Neural crest cell (in vitro differentiated cells): ENCODE data around the gene PLBD2. TPM values are rescaled to one million over a fixed set of nuclear protein-coding genes. Genes with fewer than 3 reads are reported as not detected.

Experiments
- DNase-seq: peaks from one replicate; pipeline ENCODE4 v3.0.0; 2021; ENCODE audit warnings: low read depth, mixed read lengths, low spot score
- H3K27ac Mint-ChIP-seq: one replicate; pipeline ENCODE4 v1.8.0; 2021; ENCODE audit warnings: mild to moderate bottlenecking, mixed read lengths; ENCODE audit not compliant: unreplicated experiment
- H3K27me3 Mint-ChIP-seq: 2 replicates; pipeline ENCODE4 v1.8.0; 2021; ENCODE audit warnings: low read depth, mild to moderate bottlenecking, mixed read lengths
- H3K36me3 Mint-ChIP-seq: 2 replicates; pipeline ENCODE4 v1.8.0; 2021; ENCODE audit warnings: low read depth, mild to moderate bottlenecking, mixed read lengths
- H3K4me1 Mint-ChIP-seq: 2 replicates; pipeline ENCODE4 v1.8.0; 2021; ENCODE audit warnings: mixed read lengths
- H3K4me3 Mint-ChIP-seq: one replicate; pipeline ENCODE4 v1.8.0; 2021; ENCODE audit warnings: mild to moderate bottlenecking, mixed read lengths
- H3K9me3 Mint-ChIP-seq: 2 replicates; pipeline ENCODE4 v1.8.0; 2021; ENCODE audit warnings: mixed read lengths
- CTCF ChIP-seq: fragments of 200-600 bp; sonication (generic); conservative IDR thresholded peaks from 2 replicates; pipeline ENCODE4 v1.5.0; 2021; ENCODE audit warnings: antibody characterized with exemption, mild to moderate bottlenecking
- total RNA-seq: library from RNA; stranded (reverse); gene quantifications from 2 replicates; pipeline ENCODE4 v1.2.1, GENCODE V29; 2021

The PLBD2 gene
- total RNA-seq, 1 donor from 2014 or later, result 36.6 TPM

- TF ChIP-seq CTCF, result no peak
- Mint-ChIP-seq H3K27me3 (peaks cover 30% of the 10 kb centered on the region), H3K27ac (no peak overlapping the region), H3K9me3 (no peaks in the 10 kb centered on the region), H3K36me3 (no peaks in the 10 kb centered on the region), H3K4me1 (peaks cover 2% of the 10 kb centered on the region), H3K4me3 (no peak overlapping the region)
- DNase-seq, result no peak
These were observed 18.8 kb upstream of the PLBD2 start for GRCh38 chr12:113339540-113339939.

DNA sequence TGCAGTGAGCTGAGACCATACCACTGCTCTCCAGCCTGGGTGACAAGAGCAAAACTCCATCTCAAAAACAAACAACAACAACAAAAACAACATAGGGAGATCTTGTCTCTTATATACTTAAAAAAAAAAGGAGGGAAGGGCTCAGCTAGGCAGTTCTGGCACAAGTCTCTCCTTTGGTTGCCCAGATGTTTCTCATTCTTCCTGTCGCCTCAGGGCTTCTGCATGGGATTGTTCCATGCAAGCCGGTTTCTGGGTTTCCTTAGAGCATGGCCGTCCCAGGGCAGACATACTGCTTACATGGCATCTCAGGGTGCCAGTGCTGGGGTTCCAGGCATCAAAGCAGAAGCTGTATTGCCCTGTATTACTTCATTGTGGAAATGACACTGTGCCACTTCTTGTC lies 18.3 kb upstream of the PLBD2 start:
- H3K4me1 Mint-ChIP-seq, result no peaks in the 10 kb centered on the region
- peaks cover 27% of the 10 kb centered on the region for H3K27me3 Mint-ChIP-seq
- TF ChIP-seq CTCF, result no peak
- no peak overlapping the region for H3K27ac Mint-ChIP-seq
- H3K9me3 Mint-ChIP-seq, result no peaks in the 10 kb centered on the region
- H3K36me3 Mint-ChIP-seq, result no peaks in the 10 kb centered on the region
- no peak for DNase-seq
- no peak overlapping the region for H3K4me3 Mint-ChIP-seq

DNA sequence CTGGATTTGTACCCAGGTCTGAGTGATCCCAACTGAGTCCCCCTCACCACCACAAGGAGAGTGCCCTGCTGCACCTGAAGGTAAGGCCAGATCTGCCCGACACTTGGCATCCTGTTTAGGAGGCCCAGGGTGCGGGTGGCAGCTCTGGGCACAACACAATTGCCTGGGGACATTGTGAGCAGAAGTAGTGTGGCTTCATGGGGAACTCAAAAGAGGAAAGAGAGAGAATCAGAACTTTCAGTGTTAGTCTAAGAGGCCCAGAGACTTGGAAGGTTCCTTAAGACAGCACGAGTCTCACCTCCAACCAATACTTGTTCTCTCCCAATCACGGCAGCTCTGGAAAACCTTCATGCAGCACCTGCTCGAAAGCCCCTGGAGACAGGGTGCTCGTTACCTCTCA lies 16.9 kb upstream of the PLBD2 start:
- Mint-ChIP-seq H3K9me3 (no peaks in the 10 kb centered on the region), H3K4me1 (no peaks in the 10 kb centered on the region), H3K27ac (peak overlapping the region; percentile 72), H3K4me3 (no peak overlapping the region), H3K27me3 (peaks cover 19% of the 10 kb centered on the region), H3K36me3 (no peaks in the 10 kb centered on the region)
- no peak for TF ChIP-seq CTCF
- DNase-seq, result no peak

- H3K27me3 Mint-ChIP-seq, result peaks cover 7% of the 10 kb centered on the region
- no peaks in the 10 kb centered on the region for H3K9me3 Mint-ChIP-seq
- no peaks in the 10 kb centered on the region for H3K36me3 Mint-ChIP-seq
- peaks cover 13% of the 10 kb centered on the region for H3K4me1 Mint-ChIP-seq
- no peak overlapping the region for H3K4me3 Mint-ChIP-seq
- no peak overlapping the region for H3K27ac Mint-ChIP-seq
- DNase-seq, result no peak
- TF ChIP-seq CTCF, result no peak
These were observed 13.1 kb upstream of the PLBD2 start for GRCh38 chr12:113345318-113345717.

- Mint-ChIP-seq H3K9me3 (no peaks in the 10 kb centered on the region), H3K27ac (no peak overlapping the region), H3K27me3 (peaks cover 4% of the 10 kb centered on the region), H3K4me1 (peaks cover 13% of the 10 kb centered on the region), H3K36me3 (no peaks in the 10 kb centered on the region), H3K4me3 (no peak overlapping the region)
- TF ChIP-seq CTCF, result no peak
- DNase-seq, result no peak
These were observed 12.0 kb upstream of the PLBD2 start for GRCh38 chr12:113346353-113346752.

DNA sequence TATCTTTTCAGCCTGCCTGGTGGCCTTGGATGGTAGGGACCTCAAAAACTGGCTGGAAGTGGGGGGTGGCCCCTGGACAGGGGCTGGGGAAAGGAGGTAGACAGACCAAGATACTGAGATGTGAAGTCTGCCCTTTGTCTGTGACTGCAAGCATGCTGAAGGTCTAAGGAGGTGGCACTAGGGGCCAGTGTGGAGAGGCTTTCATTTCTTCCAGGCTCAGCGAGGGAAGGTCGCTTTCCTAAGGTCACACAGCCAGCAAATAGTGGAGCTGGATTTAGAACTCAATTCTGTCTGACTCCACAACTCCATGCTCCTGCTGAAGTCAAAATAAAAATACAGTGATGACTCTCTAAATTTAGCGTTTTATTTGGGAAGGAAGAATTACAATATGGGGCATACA lies 11.3 kb upstream of the PLBD2 start:
- Mint-ChIP-seq H3K9me3 (no peaks in the 10 kb centered on the region), H3K4me1 (peaks cover 13% of the 10 kb centered on the region), H3K36me3 (no peaks in the 10 kb centered on the region), H3K4me3 (no peak overlapping the region), H3K27me3 (no peaks in the 10 kb centered on the region), H3K27ac (no peak overlapping the region)
- no peak for DNase-seq
- no peak for TF ChIP-seq CTCF
